ENCODE data around the gene SS18.

The SS18 gene

DNA sequence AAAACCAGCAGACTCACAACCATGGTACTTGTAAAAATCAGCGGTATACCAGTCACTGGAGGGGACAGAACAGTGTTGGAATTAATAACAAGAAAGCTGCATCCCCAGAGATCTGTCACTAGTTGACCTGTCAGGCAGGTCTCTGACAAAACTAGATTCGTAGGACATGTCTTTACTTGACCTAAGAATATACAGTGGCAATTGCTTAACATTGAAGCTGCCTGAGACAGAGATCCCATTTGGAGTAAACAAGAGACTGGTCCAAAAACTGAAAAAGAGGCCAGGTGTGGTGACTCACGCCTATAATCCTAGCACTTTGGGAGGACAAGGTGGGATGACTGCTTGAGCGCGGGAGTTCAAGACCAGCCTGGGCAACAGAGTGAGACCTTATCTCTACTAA, 7.2 kb upstream of the SS18 start:
- Histone ChIP-seq H3K4ac (ENCODE audit: low read depth, low read length) (no peak overlapping the region), H3K18ac (ENCODE audit: low read length) (no peak overlapping the region), H3K79me1 (ENCODE audit: low read length) (no peaks in the 10 kb centered on the region), H3K36me3 (ENCODE audit: control insufficient read depth, insufficient read depth, low read length) (no peaks in the 10 kb centered on the region), H2BK15ac (replicated peaks; ENCODE audit: low read depth) (no peak overlapping the region), H3K56ac (ENCODE audit: low read length) (no peak overlapping the region), H3K27me3 (ENCODE audit: insufficient read depth, low read length, poor library complexity) (no peaks in the 10 kb centered on the region), H4K8ac (ENCODE audit: low read depth, low read length) (no peak overlapping the region), H3K4me2 (ENCODE audit: low read length) (no peak overlapping the region), H3K27ac (ENCODE audit: low read depth, low read length) (no peak overlapping the region), H3K4me1 (ENCODE audit: control insufficient read depth, low read depth, low read length) (no peaks in the 10 kb centered on the region), H2BK120ac (ENCODE audit: low read depth, low read length) (no peak overlapping the region), H3K9ac (ENCODE audit: low read length) (no peak overlapping the region), H3K4me3 (ENCODE audit: low read length) (no peak overlapping the region), H2AK5ac (ENCODE audit: low read length) (no peak overlapping the region), H3K79me2 (ENCODE audit: control insufficient read depth, insufficient read depth, low read length) (no peaks in the 10 kb centered on the region), H4K5ac (ENCODE audit: low read length) (no peak overlapping the region), H3K23ac (ENCODE audit: low read length) (no peak overlapping the region), H2BK5ac (ENCODE audit: low read length) (no peak overlapping the region)
- WGBS (ENCODE audit: extremely low coverage, insufficient coverage, low lambda C conversion rate), result no CpG with 5 or more reads among the region's 5 CpGs
- DNase-seq, result no peak

DNA sequence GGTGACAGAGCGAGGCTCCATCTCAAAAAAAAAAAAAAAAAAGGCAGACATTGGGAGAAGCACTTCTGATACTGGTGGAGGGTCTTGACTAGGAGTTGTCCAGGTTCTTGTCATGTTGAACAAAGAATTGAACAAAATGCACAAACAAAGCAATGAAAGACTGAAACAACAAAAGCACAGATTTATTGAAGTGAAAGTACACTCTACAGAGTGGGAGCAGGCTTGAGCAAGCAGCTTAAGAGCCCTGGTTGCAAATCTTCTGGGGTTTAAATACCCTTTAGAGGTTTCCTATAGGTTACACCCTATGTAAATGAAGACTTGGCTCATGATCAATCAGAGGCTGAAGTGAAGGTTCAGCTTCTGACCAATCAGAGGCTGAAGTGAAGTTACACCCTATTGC, 6.4 kb upstream of the SS18 start:
- no peaks in the 10 kb centered on the region for H3K4me1 ChIP-seq (ENCODE audit: control insufficient read depth, low read depth, low read length)
- DNase-seq, result no peak
- H2BK15ac ChIP-seq (replicated peaks; ENCODE audit: low read depth), result no peak overlapping the region
- no peak overlapping the region for H3K18ac ChIP-seq (ENCODE audit: low read length)
- no peaks in the 10 kb centered on the region for H3K79me1 ChIP-seq (ENCODE audit: low read length)
- no peak overlapping the region for H3K4me3 ChIP-seq (ENCODE audit: low read length)
- no peak overlapping the region for H2AK5ac ChIP-seq (ENCODE audit: low read length)
- WGBS (ENCODE audit: extremely low coverage, insufficient coverage, low lambda C conversion rate), result no CpG with 5 or more reads among the region's 1 CpG
- no peak overlapping the region for H3K27ac ChIP-seq (ENCODE audit: low read depth, low read length)
- H2BK5ac ChIP-seq (ENCODE audit: low read length), result no peak overlapping the region
- no peak overlapping the region for H3K4me2 ChIP-seq (ENCODE audit: low read length)
- H4K8ac ChIP-seq (ENCODE audit: low read depth, low read length), result no peak overlapping the region
- H3K4ac ChIP-seq (ENCODE audit: low read depth, low read length), result no peak overlapping the region
- no peak overlapping the region for H3K9ac ChIP-seq (ENCODE audit: low read length)
- no peaks in the 10 kb centered on the region for H3K36me3 ChIP-seq (ENCODE audit: control insufficient read depth, insufficient read depth, low read length)
- no peak overlapping the region for H4K5ac ChIP-seq (ENCODE audit: low read length)
- H3K56ac ChIP-seq (ENCODE audit: low read length), result no peak overlapping the region
- no peaks in the 10 kb centered on the region for H3K27me3 ChIP-seq (ENCODE audit: insufficient read depth, low read length, poor library complexity)
- H2BK120ac ChIP-seq (ENCODE audit: low read depth, low read length), result no peak overlapping the region
- no peaks in the 10 kb centered on the region for H3K79me2 ChIP-seq (ENCODE audit: control insufficient read depth, insufficient read depth, low read length)
- no peak overlapping the region for H3K23ac ChIP-seq (ENCODE audit: low read length)

- H3K79me2 ChIP-seq (ENCODE audit: control insufficient read depth, insufficient read depth, low read length), result peaks cover 20% of the 10 kb centered on the region
Measured at GRCh38 chr18:26091047-26091630, 726 bp upstream of the SS18 start.

GRCh38 chr18:26089293-26090129, 902 bp downstream of the SS18 start:
- peak; percentile 82 for DNase-seq
- no peak overlapping the region for H2BK120ac ChIP-seq (ENCODE audit: low read depth, low read length)

More at GRCh38 chr18:26091047-26091630, 726 bp upstream of the SS18 start:
- Histone ChIP-seq H2BK120ac (ENCODE audit: low read depth, low read length) (no peak overlapping the region), H3K23ac (ENCODE audit: low read length) (peak overlapping the region; percentile 66), H3K4me1 (ENCODE audit: control insufficient read depth, low read depth, low read length) (no peaks in the 10 kb centered on the region), H3K36me3 (ENCODE audit: control insufficient read depth, insufficient read depth, low read length) (no peaks in the 10 kb centered on the region), H2AK5ac (ENCODE audit: low read length) (no peak overlapping the region), H4K8ac (ENCODE audit: low read depth, low read length) (no peak overlapping the region), H3K9ac (ENCODE audit: low read length) (peak overlapping the region; percentile 96), H3K56ac (ENCODE audit: low read length) (peak overlapping the region; percentile 99), H3K79me1 (ENCODE audit: low read length) (peaks cover 2% of the 10 kb centered on the region), H3K4ac (ENCODE audit: low read depth, low read length) (peak overlapping the region; percentile 19), H3K18ac (ENCODE audit: low read length) (peak overlapping the region; percentile 24), H2BK15ac (replicated peaks; ENCODE audit: low read depth) (no peak overlapping the region), H4K5ac (ENCODE audit: low read length) (no peak overlapping the region), H3K4me2 (ENCODE audit: low read length) (peak overlapping the region; percentile 71), H3K27ac (ENCODE audit: low read depth, low read length) (peak overlapping the region; percentile 83), H2BK5ac (ENCODE audit: low read length) (peak overlapping the region; percentile 61), H3K27me3 (ENCODE audit: insufficient read depth, low read length, poor library complexity) (no peaks in the 10 kb centered on the region), H3K4me3 (ENCODE audit: low read length) (peak overlapping the region; percentile 93)
- WGBS (ENCODE audit: extremely low coverage, insufficient coverage, low lambda C conversion rate), result no CpG with 5 or more reads among the region's 29 CpGs
- DNase-seq, result no peak

GRCh38 chr18:26088487-26088886, 1.9 kb downstream of the SS18 start:
- no CpG with 5 or more reads among the region's 3 CpGs for WGBS (ENCODE audit: extremely low coverage, insufficient coverage, low lambda C conversion rate)
- no peak overlapping the region for H2AK5ac ChIP-seq (ENCODE audit: low read length)
- H4K5ac ChIP-seq (ENCODE audit: low read length), result no peak overlapping the region
- H2BK15ac ChIP-seq (replicated peaks; ENCODE audit: low read depth), result no peak overlapping the region
- no peaks in the 10 kb centered on the region for H3K27me3 ChIP-seq (ENCODE audit: insufficient read depth, low read length, poor library complexity)
- no peak overlapping the region for H3K4ac ChIP-seq (ENCODE audit: low read depth, low read length)
- H3K56ac ChIP-seq (ENCODE audit: low read length), result no peak overlapping the region
- H3K79me1 ChIP-seq (ENCODE audit: low read length), result peaks cover 3% of the 10 kb centered on the region
- peak overlapping the region; percentile 36 for H3K9ac ChIP-seq (ENCODE audit: low read length)
- H3K4me2 ChIP-seq (ENCODE audit: low read length), result peak overlapping the region; percentile 20
- H3K27ac ChIP-seq (ENCODE audit: low read depth, low read length), result no peak overlapping the region
- H3K4me1 ChIP-seq (ENCODE audit: control insufficient read depth, low read depth, low read length), result no peaks in the 10 kb centered on the region
- peaks cover 30% of the 10 kb centered on the region for H3K79me2 ChIP-seq (ENCODE audit: control insufficient read depth, insufficient read depth, low read length)
- H2BK120ac ChIP-seq (ENCODE audit: low read depth, low read length), result no peak overlapping the region
- H3K18ac ChIP-seq (ENCODE audit: low read length), result no peak overlapping the region
- no peak overlapping the region for H3K4me3 ChIP-seq (ENCODE audit: low read length)
- no peak overlapping the region for H3K23ac ChIP-seq (ENCODE audit: low read length)
- DNase-seq, result no peak
- no peaks in the 10 kb centered on the region for H3K36me3 ChIP-seq (ENCODE audit: control insufficient read depth, insufficient read depth, low read length)
- no peak overlapping the region for H4K8ac ChIP-seq (ENCODE audit: low read depth, low read length)
- H2BK5ac ChIP-seq (ENCODE audit: low read length), result no peak overlapping the region

More at GRCh38 chr18:26089293-26090129, 902 bp downstream of the SS18 start:
- H3K56ac ChIP-seq (ENCODE audit: low read length), result peak overlapping the region; percentile 98
- peak overlapping the region; percentile 98 for H3K4me3 ChIP-seq (ENCODE audit: low read length)
- H2BK5ac ChIP-seq (ENCODE audit: low read length), result peak overlapping the region; percentile 50
- H3K79me2 ChIP-seq (ENCODE audit: control insufficient read depth, insufficient read depth, low read length), result peaks cover 28% of the 10 kb centered on the region
- no peak overlapping the region for H2AK5ac ChIP-seq (ENCODE audit: low read length)
- H3K27ac ChIP-seq (ENCODE audit: low read depth, low read length), result peak overlapping the region; percentile 98
- H4K8ac ChIP-seq (ENCODE audit: low read depth, low read length), result no peak overlapping the region
- peaks cover 3% of the 10 kb centered on the region for H3K79me1 ChIP-seq (ENCODE audit: low read length)
- peak overlapping the region; percentile 29 for H3K23ac ChIP-seq (ENCODE audit: low read length)
- H3K9ac ChIP-seq (ENCODE audit: low read length), result peak overlapping the region; percentile 96
- peak overlapping the region; percentile 42 for H3K18ac ChIP-seq (ENCODE audit: low read length)
- peak overlapping the region; percentile 76 for H3K4me2 ChIP-seq (ENCODE audit: low read length)
- H3K27me3 ChIP-seq (ENCODE audit: insufficient read depth, low read length, poor library complexity), result no peaks in the 10 kb centered on the region
- H2BK15ac ChIP-seq (replicated peaks; ENCODE audit: low read depth), result no peak overlapping the region
- WGBS (ENCODE audit: extremely low coverage, insufficient coverage, low lambda C conversion rate), result no CpG with 5 or more reads among the region's 35 CpGs
- no peaks in the 10 kb centered on the region for H3K36me3 ChIP-seq (ENCODE audit: control insufficient read depth, insufficient read depth, low read length)
- H3K4me1 ChIP-seq (ENCODE audit: control insufficient read depth, low read depth, low read length), result no peaks in the 10 kb centered on the region
- no peak overlapping the region for H4K5ac ChIP-seq (ENCODE audit: low read length)
- peak overlapping the region; percentile 59 for H3K4ac ChIP-seq (ENCODE audit: low read depth, low read length)
